SHP77 treated with DMSO at 0.1 percent for 48 hours (cell line): ENCODE results near the gene PRKAG1.
A peak's percentile ranks its signal among the peaks of the same experiment; 100 is the strongest.
"Not testable (repeated sequence)": the region's sequence is repeated elsewhere in the genome, so short reads cannot be mapped to it uniquely, and the experiment has no call there.

Source experiments
- DNase-seq: peaks from one replicate; lab custom pipeline; 2025; lab: John Stamatoyannopoulos, UW

The PRKAG1 gene

DNA sequence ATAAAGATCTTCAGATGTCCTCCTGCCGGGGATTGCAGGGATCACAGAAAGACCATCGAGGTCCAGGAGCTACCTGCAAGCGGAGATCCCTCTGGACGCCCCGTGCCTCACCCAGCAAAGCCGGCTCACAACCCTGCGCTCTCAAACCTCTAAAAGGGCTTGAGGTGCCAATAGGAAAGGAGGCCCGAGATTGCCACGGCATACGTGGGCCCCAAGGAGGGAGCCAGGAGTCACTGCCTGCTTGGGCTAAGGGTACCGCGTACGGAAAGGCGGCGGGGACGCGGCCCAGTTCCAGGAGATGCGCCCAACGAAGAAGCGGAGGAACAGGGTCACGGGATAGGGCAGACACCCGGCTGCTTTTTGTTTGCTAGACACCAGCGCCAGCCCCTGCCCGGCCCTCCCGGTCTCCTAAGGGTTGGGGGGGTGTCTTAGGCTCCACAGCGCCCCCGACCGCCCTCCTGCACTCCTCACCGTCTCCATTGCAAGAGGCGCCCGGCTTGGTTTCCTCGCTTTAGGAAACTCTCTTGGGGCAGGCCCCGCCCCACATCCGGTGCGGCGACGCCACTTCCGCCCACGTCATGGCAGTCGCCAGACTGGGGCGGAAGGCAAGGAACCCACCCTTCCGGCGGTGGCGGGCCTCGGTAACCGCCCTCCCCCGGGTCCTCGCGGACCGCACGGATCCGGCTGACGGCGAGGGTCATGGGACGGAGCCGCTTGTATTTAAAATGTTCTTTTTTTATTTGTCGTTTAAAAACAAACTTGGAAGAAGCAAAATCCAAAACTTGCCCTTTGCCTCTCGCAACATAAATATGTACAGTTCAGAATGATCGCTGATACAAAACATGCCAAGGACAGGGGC lies at the start of gene PRKAG1:
Gene PRKAG1 (minus strand): TSS at position 516 of the 859 bp plus-strand sequence. CDS start 36 bp downstream, at position 480.
- DNase-seq: peak; percentile 88

GRCh38 chr12:49066120-49066519 lies 47.5 kb upstream of the PRKAG1 start:
- no peak for DNase-seq

DNA sequence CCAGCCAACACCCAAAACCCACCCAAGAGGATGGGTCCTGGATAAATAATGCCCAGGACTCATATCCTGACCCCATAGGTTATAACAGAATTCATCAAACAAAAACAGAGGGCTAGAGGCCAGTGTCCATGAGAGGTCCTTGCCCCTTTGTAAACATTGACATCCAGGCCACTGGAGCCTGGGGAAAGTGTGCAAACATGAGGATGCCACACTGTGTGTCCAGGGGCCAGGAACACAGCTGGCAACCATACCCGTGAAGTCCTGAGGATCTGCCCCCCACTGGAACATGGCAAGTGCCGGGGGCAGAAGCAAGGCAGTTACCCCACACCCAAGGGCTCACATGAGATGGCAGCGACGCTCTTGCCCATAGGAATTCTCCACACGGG lies 46.2 kb upstream of the PRKAG1 start:
- DNase-seq: no peak

- not testable (repeated sequence) for DNase-seq
These were observed 43.3 kb upstream of the PRKAG1 start for GRCh38 chr12:49061916-49062315.

DNA sequence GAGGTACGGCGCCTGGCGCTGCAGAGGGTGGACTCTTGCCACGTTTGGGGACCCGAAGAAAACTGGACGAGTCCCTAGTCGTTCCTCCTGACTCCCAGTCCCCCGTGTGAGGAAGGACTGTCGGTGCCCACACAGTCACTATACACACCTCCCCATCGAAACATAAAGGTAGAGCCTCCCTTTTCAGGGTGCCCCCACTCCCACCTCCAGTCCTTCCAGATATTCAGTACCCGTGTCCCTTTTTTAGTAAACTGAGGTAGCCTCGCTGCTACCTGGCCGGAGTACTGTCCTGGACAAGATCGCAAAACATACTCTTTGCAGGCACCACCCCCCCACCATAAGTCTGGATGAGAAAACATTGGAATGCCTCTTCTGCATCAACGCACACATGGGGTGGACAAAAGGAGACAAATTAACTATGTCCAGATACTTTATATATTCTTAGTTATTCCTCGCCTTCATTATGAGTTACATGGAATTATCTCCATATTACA lies 42.6 kb upstream of the PRKAG1 start:
- DNase-seq: no peak

GRCh38 chr12:49060237-49061156 lies 41.9 kb upstream of the PRKAG1 start, which contains the start of gene KMT2D:
Gene KMT2D (minus strand): TSS chr12:49060794. CDS start chr12:49055324, 5,470 bp downstream.
- peak; percentile 93 for DNase-seq

DNA sequence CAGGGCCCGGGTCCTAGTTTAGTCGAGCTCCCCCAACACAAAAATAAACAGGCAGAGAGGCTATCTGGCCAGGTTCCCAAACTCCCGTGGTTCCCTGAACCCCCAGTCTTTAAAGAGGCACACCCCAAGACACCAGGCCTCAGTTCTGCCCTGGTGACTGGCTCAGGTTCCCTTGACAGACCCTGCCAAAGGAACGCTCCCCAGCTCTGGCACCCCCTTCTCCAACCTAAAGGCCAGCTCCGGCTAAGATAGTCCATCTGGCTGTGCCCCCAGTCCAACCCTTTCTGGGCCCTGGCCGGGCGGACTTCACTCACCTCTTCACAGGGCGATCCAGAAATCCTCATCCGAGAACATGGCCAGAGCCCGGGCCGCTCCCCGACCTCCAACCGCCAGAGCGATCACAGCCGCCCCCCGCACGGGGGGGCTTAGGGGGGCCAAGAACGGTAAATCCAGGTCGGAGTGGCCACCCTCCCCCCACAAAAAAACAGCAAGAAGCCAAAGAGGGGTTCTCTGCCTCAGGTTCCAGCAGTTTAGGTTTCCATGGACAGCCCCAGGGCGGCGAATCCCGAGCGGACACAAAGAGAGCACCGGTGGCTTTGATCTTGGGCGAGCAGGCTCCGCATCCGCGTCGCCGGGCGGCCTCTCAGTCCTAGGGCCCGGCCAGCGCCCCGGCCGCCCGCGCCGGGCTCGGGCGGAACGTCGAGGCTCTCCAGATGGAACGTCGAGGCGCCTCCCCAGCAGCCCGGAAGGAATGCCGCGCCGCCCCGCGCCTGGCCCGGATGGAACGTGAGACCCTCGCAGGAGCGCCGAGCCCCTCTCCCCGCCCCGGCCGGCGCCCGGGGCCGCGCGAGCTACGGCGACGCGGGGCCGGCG lies 41.0 kb upstream of the PRKAG1 start:
- DNase-seq: no peak

GRCh38 chr12:49059045-49059298 lies 40.4 kb upstream of the PRKAG1 start:
- no peak for DNase-seq

GRCh38 chr12:49058366-49059044 lies 39.9 kb upstream of the PRKAG1 start:
- no peak for DNase-seq

DNA sequence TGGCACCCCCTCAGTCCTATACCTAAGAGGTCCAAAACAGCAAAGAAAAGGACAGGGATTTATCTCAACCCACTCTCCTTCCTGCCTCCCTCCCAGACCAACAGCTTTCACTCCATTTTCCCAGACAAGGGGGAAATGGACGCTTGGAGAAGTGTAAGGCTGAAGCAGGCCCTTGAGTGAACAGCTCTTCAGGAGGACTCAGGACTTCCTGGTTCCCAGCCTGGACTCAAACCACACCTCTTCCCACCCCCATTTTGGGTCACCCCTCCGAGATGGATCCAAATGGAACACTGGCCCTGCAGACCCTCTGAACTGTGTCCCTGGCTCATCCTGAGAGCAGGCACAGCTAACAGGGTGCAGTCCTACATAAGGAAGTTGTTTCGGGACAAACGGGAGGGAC lies 39.3 kb upstream of the PRKAG1 start:
- DNase-seq: no peak

GRCh38 chr12:49055978-49056754 lies 37.6 kb upstream of the PRKAG1 start:
- no peak for DNase-seq

DNA sequence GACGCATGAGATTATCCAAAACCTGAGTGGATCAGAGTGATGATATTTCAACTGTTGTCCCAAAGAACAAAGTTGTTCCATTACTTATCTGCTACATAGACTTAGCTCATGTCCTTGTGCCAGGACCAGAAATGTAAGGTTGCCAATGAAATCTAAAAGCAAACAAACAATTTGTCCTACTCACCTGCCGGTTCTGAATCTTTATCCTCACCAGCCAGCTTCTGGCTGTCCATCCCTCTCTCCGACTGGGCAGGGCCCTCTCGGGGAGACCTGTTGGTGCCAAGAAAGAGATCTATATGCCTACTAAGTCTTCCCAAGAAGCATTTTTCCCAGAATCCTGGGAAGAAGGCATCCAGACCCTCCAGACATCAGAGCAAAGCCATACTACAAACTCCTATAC lies 36.5 kb upstream of the PRKAG1 start:
- no peak for DNase-seq

DNA sequence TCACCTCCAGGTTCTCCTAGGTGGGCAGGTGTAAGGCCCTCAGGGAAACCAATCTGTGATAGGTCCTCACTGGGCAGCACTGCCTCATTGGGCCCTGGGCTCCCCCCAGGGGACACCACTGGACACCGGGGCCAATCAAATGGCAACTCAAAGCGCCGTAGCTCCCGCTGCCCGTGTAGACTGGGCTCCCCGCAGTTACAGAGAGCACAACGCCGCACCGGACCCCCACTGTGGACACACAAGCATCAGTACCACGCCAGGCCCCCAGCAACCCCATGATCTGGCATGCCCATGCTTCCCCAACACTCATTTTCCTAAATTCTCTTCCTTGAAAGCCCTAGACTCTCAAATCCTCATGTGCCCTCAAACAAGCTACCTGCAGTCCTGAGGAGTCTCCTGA lies 35.9 kb upstream of the PRKAG1 start:
- DNase-seq: no peak

DNA sequence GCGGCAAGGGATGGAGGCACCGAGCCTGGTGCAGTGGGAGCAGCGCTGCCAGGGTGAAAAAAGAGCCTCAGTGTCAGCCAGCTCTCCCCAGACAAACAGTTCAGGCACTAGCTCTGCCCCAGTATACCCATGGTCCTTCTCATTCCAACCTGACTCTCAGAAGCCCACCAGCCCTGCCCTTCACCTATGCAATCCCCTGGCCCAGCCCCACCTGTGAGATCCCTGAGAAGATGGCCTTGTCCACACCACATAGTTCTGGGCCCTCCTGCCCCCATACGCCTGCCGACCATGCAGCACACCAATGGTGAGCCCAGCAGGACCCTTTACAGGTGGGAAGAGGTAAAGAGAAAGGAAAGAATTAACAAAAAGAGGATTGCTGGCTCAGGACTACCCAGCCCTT lies 35.5 kb upstream of the PRKAG1 start:
- DNase-seq: no peak

DNA sequence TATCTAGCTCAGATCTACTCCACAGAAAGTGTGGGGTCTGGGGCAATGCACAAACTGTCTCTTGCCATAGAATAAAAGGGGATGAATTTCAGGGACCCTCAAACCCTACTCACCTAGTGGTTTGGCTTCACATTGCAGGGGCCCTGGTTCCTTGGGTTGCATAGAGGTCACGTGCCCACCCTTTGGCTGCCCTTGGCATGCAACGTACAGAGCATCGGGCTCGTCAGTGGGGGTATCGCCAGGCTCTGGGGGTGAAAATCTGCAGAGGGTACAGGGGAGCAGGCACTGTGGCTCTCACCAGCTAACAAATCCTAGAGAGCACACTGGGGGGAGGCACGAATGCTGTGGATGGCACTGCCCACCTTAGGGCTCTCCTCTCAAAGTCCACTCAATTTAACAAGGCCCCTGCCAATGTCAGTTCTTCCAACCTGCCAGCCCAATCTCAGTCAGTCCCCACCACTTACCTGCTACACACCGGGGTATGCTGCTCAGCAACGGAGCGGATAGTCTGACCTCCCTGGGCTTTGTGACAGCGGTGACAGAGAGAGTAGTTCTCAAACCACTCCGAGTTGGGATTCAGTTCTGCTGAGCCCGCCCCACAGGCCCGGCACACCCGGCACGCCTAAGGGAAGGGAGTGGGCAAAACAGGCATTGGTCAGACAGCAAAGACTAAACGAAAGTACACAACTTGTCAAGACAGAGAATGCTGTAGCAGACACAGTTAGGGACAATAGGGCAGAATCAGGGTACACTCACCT lies 34.1 kb upstream of the PRKAG1 start:
- no peak for DNase-seq

GRCh38 chr12:49051777-49052438 lies 33.3 kb upstream of the PRKAG1 start:
- DNase-seq: no peak

DNA sequence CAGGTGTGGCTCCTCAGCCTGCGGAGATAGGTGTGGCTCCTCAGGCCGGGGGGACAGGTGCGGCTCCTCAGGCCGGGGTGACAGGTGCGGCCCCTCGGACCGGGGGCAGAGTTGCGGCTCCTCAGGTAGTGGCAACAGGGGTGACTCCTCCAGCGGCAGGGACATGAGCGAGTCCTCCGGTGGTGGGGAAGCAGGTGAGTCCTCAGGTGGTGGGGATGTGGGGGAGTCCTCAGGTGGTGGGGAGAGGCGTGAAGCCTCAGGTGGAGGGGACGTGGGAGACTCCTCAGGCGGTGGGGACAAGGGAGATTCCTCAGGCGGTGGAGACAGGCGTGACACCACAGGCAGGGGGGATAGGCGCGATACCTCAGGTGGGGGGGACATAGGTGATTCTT lies 32.8 kb upstream of the PRKAG1 start:
- DNase-seq: no peak

DNA sequence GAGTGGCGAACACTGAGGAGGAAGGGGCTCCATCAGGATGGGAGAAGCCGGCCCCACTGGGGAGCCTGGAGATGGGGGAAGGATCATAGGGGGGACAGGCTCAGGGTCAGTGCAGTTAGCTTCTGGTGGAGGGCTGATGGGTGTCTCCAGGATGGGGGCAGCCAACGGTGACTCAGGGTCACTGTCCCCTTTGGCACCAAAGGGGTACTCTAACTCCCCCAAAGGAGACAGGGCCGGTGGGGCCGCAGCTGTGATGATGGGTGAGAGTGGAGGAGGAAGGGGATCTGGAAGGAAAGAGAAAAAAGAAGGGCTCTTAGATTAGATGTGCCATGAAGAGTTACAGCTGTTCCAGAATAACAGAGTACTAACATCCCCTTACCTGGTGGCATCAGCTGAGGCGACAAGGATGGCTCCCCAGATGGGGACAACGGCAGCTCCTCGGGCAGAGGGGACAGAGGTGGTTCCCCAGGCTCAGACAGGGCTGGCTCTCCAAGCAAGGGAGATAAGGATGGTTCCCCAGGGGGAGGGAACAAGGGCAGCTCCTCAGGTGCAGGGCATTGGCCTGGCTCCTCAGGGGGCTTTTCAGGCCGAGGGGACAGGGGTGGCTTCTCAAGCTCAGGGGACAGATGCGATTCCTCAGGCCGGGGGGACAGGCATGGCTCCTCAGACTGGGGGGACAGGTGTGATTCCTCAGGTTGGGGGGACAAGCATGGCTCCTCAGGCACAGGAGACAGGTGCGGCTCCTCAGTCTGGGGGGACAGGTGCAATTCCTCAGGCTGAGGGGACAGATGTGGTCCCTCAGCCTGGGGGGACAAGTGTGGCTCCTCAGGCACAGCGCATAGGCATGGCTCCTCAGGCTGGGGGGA lies 32.2 kb upstream of the PRKAG1 start:
- no peak for DNase-seq
